Thyroid gland (tissue), 4 donors: Measurements from ENCODE around the gene HDAC7.
A peak's percentile ranks its signal among the peaks of the same experiment; 100 is the strongest.

Experiments
- CTCF ChIP-seq, 6 experiments: fragments of 200-600 bp in 3 of 6; fragments of 450-650 bp in 3 of 6; sonication (generic) in 3 of 6; IDR thresholded peaks; one replicate each; pipeline ENCODE4 v1.5.1; 2016 to 2019; ENCODE audit warnings: antibody characterized with exemption in 6 of 6, mild to moderate bottlenecking in 2 of 6, inconsistent platforms in 1 of 6, moderate library complexity in 1 of 6
- POLR2A ChIP-seq, 2 donors: fragments of 450-650 bp; IDR thresholded peaks; one replicate each; pipeline ENCODE4 v1.6.1; 2017; ENCODE audit warnings: antibody characterized with exemption in 2 of 2, mild to moderate bottlenecking in 2 of 2, moderate library complexity in 1 of 2

- TF ChIP-seq CTCF (IDR thresholded peaks at IDR 0.05) (peak in 1 of 6 experiments; percentile 4), POLR2A (IDR thresholded peaks at IDR 0.05) (peak in 1 of 2 donors; percentile 81)
Observed at GRCh38 chr12:47819896-47820630, at the start of gene HDAC7.
